SJCRH30 (cell line): ENCODE measurements around the gene HNRNPF. TPM values are rescaled to one million over a fixed set of nuclear protein-coding genes. Genes with fewer than 3 reads are reported as not detected.

Experiments used
- DNase-seq, 2 experiments: peaks; one replicate each; pipeline ENCODE4 v3.0.0-alpha.2; 2015 to 2020
- H3K27ac ChIP-seq: fragments of 250-450 bp; sonication (Bioruptor Pico); 2 replicates; pipeline ENCODE4 v1.5.1; 2020; ENCODE audit warnings: mild to moderate bottlenecking, moderate library complexity
- H3K27me3 ChIP-seq: fragments of 250-450 bp; sonication (Bioruptor Pico); 2 replicates; pipeline ENCODE4 v1.5.1; 2020; ENCODE audit warnings: mild to moderate bottlenecking, moderate library complexity
- H3K36me3 ChIP-seq: fragments of 250-450 bp; sonication (Bioruptor Pico); 2 replicates; pipeline ENCODE4 v1.5.1; 2020; ENCODE audit warnings: mild to moderate bottlenecking, moderate library complexity
- H3K4me1 ChIP-seq: fragments of 250-450 bp; sonication (Bioruptor Pico); 2 replicates; pipeline ENCODE4 v1.5.1; 2020; ENCODE audit warnings: mild to moderate bottlenecking, moderate library complexity
- H3K4me3 ChIP-seq: fragments of 250-450 bp; sonication (Bioruptor Pico); 2 replicates; pipeline ENCODE4 v1.5.1; 2020; ENCODE audit warnings: mild to moderate bottlenecking, moderate library complexity
- H3K9me3 ChIP-seq: fragments of 250-450 bp; sonication (Bioruptor Pico); replicated peaks from 2 replicates; pipeline ENCODE4 v1.5.1; 2020; ENCODE audit warnings: mild to moderate bottlenecking, moderate library complexity
- total RNA-seq: library from RNA; depleted of rRNA; stranded (reverse); fragments of >200 nt; shearing (Covaris generic); gene quantifications from 2 replicates; pipeline ENCODE4 v1.2.3, GENCODE V29; 2014

The HNRNPF gene
- total RNA-seq, 1 experiment from 2014 or later: 64.7 TPM

GRCh38 chr10:43380610-43381222 lies 28.3 kb downstream of the HNRNPF start:
- Histone ChIP-seq H3K27ac (no peak overlapping the region), H3K4me3 (no peak overlapping the region), H3K27me3 (no peaks in the 10 kb centered on the region), H3K9me3 (no peaks in the 10 kb centered on the region), H3K4me1 (no peaks in the 10 kb centered on the region), H3K36me3 (no peaks in the 10 kb centered on the region)
- no peak for DNase-seq

- Histone ChIP-seq H3K4me1 (no peaks in the 10 kb centered on the region), H3K4me3 (no peak overlapping the region), H3K27me3 (no peaks in the 10 kb centered on the region), H3K36me3 (no peaks in the 10 kb centered on the region), H3K27ac (no peak overlapping the region), H3K9me3 (no peaks in the 10 kb centered on the region)
- no peak for DNase-seq
Measured at GRCh38 chr10:43377424-43377883, 31.5 kb downstream of the HNRNPF start.

GRCh38 chr10:43376828-43377423 lies 32.1 kb downstream of the HNRNPF start:
- H3K4me3 ChIP-seq: no peak overlapping the region
- no peaks in the 10 kb centered on the region for H3K9me3 ChIP-seq
- no peak for DNase-seq
- H3K36me3 ChIP-seq: no peaks in the 10 kb centered on the region
- no peaks in the 10 kb centered on the region for H3K27me3 ChIP-seq
- no peaks in the 10 kb centered on the region for H3K4me1 ChIP-seq
- H3K27ac ChIP-seq: no peak overlapping the region

GRCh38 chr10:43376046-43376635 lies 32.8 kb downstream of the HNRNPF start:
- Histone ChIP-seq H3K9me3 (no peaks in the 10 kb centered on the region), H3K27ac (no peak overlapping the region), H3K4me3 (no peak overlapping the region), H3K27me3 (no peaks in the 10 kb centered on the region), H3K4me1 (no peaks in the 10 kb centered on the region), H3K36me3 (no peaks in the 10 kb centered on the region)
- DNase-seq: no peak

- no peaks in the 10 kb centered on the region for H3K9me3 ChIP-seq
- H3K4me1 ChIP-seq: no peaks in the 10 kb centered on the region
- H3K27me3 ChIP-seq: no peaks in the 10 kb centered on the region
- H3K4me3 ChIP-seq: no peak overlapping the region
- H3K27ac ChIP-seq: no peak overlapping the region
- no peaks in the 10 kb centered on the region for H3K36me3 ChIP-seq
- DNase-seq: peak; percentile 5 to 6
Measured at GRCh38 chr10:43375401-43376020, 33.5 kb downstream of the HNRNPF start.

- Histone ChIP-seq H3K4me3 (no peak overlapping the region), H3K4me1 (no peaks in the 10 kb centered on the region), H3K27me3 (no peaks in the 10 kb centered on the region), H3K9me3 (no peaks in the 10 kb centered on the region), H3K36me3 (no peaks in the 10 kb centered on the region), H3K27ac (no peak overlapping the region)
- DNase-seq: no peak
Measured at GRCh38 chr10:43374194-43374593, 34.8 kb downstream of the HNRNPF start.

- DNase-seq: no peak
- Histone ChIP-seq H3K4me3 (no peak overlapping the region), H3K4me1 (no peaks in the 10 kb centered on the region), H3K9me3 (no peaks in the 10 kb centered on the region), H3K36me3 (no peaks in the 10 kb centered on the region), H3K27me3 (no peaks in the 10 kb centered on the region), H3K27ac (no peak overlapping the region)
Measured at GRCh38 chr10:43373461-43373860, 35.5 kb downstream of the HNRNPF start.

- Histone ChIP-seq H3K4me3 (no peak overlapping the region), H3K36me3 (no peaks in the 10 kb centered on the region), H3K9me3 (no peaks in the 10 kb centered on the region), H3K4me1 (no peaks in the 10 kb centered on the region), H3K27ac (no peak overlapping the region), H3K27me3 (no peaks in the 10 kb centered on the region)
- no peak for DNase-seq
Measured at GRCh38 chr10:43372765-43373361, 36.1 kb downstream of the HNRNPF start.

GRCh38 chr10:43371418-43371817 lies 37.6 kb downstream of the HNRNPF start, which contains the start of gene FXYD4:
Gene FXYD4, plus strand, starts transcription at chr10:43371636. Its CDS starts 2,111 bp downstream, at chr10:43373747.
- Histone ChIP-seq H3K9me3 (no peaks in the 10 kb centered on the region), H3K4me1 (no peaks in the 10 kb centered on the region), H3K4me3 (no peak within 1 kb of the TSS), H3K27ac (no peak within 1 kb of the TSS), H3K27me3 (no peaks in the 10 kb centered on the region), H3K36me3 (no peaks in the 10 kb centered on the region)
- no peak for DNase-seq

- no peak for DNase-seq
- no peaks in the 10 kb centered on the region for H3K27me3 ChIP-seq
- no peaks in the 10 kb centered on the region for H3K9me3 ChIP-seq
- no peaks in the 10 kb centered on the region for H3K36me3 ChIP-seq
- H3K27ac ChIP-seq: no peak overlapping the region
- no peaks in the 10 kb centered on the region for H3K4me1 ChIP-seq
- H3K4me3 ChIP-seq: no peak overlapping the region
Measured at GRCh38 chr10:43370671-43371215, 38.2 kb downstream of the HNRNPF start.

GRCh38 chr10:43369921-43370320 lies 39.1 kb downstream of the HNRNPF start:
- Histone ChIP-seq H3K9me3 (no peaks in the 10 kb centered on the region), H3K27ac (no peak overlapping the region), H3K27me3 (no peaks in the 10 kb centered on the region), H3K4me3 (no peak overlapping the region), H3K4me1 (no peaks in the 10 kb centered on the region), H3K36me3 (no peaks in the 10 kb centered on the region)
- DNase-seq: no peak

GRCh38 chr10:43365001-43365400 lies 44.0 kb downstream of the HNRNPF start:
- H3K4me1 ChIP-seq: no peaks in the 10 kb centered on the region
- H3K9me3 ChIP-seq: no peaks in the 10 kb centered on the region
- H3K27ac ChIP-seq: no peak overlapping the region
- H3K36me3 ChIP-seq: no peaks in the 10 kb centered on the region
- H3K27me3 ChIP-seq: no peaks in the 10 kb centered on the region
- DNase-seq: no peak
- H3K4me3 ChIP-seq: no peak overlapping the region

- H3K36me3 ChIP-seq: no peaks in the 10 kb centered on the region
- H3K27me3 ChIP-seq: no peaks in the 10 kb centered on the region
- H3K4me3 ChIP-seq: no peak overlapping the region
- no peaks in the 10 kb centered on the region for H3K4me1 ChIP-seq
- no peak overlapping the region for H3K27ac ChIP-seq
- no peak for DNase-seq
- H3K9me3 ChIP-seq: no peaks in the 10 kb centered on the region
Measured at GRCh38 chr10:43362191-43362839, 46.7 kb downstream of the HNRNPF start.

GRCh38 chr10:43361547-43362190 lies 47.3 kb downstream of the HNRNPF start:
- H3K4me3 ChIP-seq: no peak overlapping the region
- no peaks in the 10 kb centered on the region for H3K36me3 ChIP-seq
- DNase-seq: no peak

More at GRCh38 chr10:43361547-43362190, 47.3 kb downstream of the HNRNPF start:
- Histone ChIP-seq H3K27me3 (no peaks in the 10 kb centered on the region), H3K9me3 (no peaks in the 10 kb centered on the region), H3K4me1 (no peaks in the 10 kb centered on the region), H3K27ac (no peak overlapping the region)
